OCI-LY7 (cell line): ENCODE data around the gene OTOF. TPM values are rescaled to one million over a fixed set of nuclear protein-coding genes. Genes with fewer than 3 reads are reported as not detected.

Source experiments
- BruUV-seq: library from RNA; stranded (reverse); fragments of 400-500 nt; replicated peaks from 2 replicates; lab custom pipeline; 2021; lab: Mats Ljungman, UMichigan
- CTCF ChIA-PET: fragments of 300-600 bp; sonication (Branson Sonifier 250); formaldehyde crosslinking; loops from one replicate; lab custom pipeline; 2022; ENCODE audit warnings: antibody characterized with exemption; ENCODE audit not compliant: unreplicated experiment; lab: Charles Lee
- POLR2A ChIA-PET: fragments of 300-600 bp; sonication (Branson Sonifier 250); formaldehyde crosslinking; loops from one replicate; lab custom pipeline; 2022; ENCODE audit warnings: antibody characterized with exemption; lab: Charles Lee
- DNase-seq: peaks from one replicate; pipeline ENCODE4 v3.0.0-alpha.2; 2015; ENCODE audit warnings: low spot score
- H2AFZ ChIP-seq: fragments of 200-600 bp; sonication (generic), shearing (Covaris generic); 2 replicates; pipeline ENCODE4 v1.6.1; 2014; ENCODE audit warnings: mild to moderate bottlenecking, antibody characterized with exemption, low read length, moderate library complexity
- H3K27ac ChIP-seq: fragments of 200-600 bp; sonication (generic); 2 replicates; pipeline ENCODE4 v1.5.1; 2014; ENCODE audit warnings: mixed run types, low read depth, mild to moderate bottlenecking, moderate library complexity, low read length, inconsistent platforms; ENCODE audit not compliant: poor library complexity, severe bottlenecking
- H3K36me3 ChIP-seq: fragments of 200-600 bp; sonication (generic); 2 replicates; pipeline ENCODE4 v1.6.1; 2014; ENCODE audit warnings: mild to moderate bottlenecking, antibody characterized with exemption, low read length, moderate library complexity, mixed read lengths; ENCODE audit not compliant: insufficient read depth
- H3K4me1 ChIP-seq: fragments of 200-600 bp; sonication (generic); 2 replicates; pipeline ENCODE4 v1.5.1; 2014; ENCODE audit warnings: mild to moderate bottlenecking, low read length; ENCODE audit not compliant: insufficient read depth, poor library complexity, severe bottlenecking
- H3K4me2 ChIP-seq: fragments of 200-600 bp; sonication (generic); 2 replicates; pipeline ENCODE4 v1.6.1; 2014; ENCODE audit warnings: mild to moderate bottlenecking, low read length
- H3K4me3 ChIP-seq: fragments of 200-600 bp; sonication (generic); 2 replicates; pipeline ENCODE4 v1.5.1; 2014; ENCODE audit warnings: mild to moderate bottlenecking, low read depth, low read length; ENCODE audit not compliant: poor library complexity, severe bottlenecking
- H3K79me2 ChIP-seq: fragments of 200-600 bp; sonication (generic); 2 replicates; pipeline ENCODE4 v1.6.1; 2016; ENCODE audit warnings: low read depth, mild to moderate bottlenecking, low read length, moderate library complexity, mixed read lengths; ENCODE audit not compliant: insufficient read depth
- H3K9me2 ChIP-seq: fragments of 200-600 bp; sonication (generic); 2 replicates; pipeline ENCODE4 v1.6.1; 2016; ENCODE audit warnings: mild to moderate bottlenecking, low read length, mixed read lengths; ENCODE audit not compliant: insufficient read depth
- H3K9me3 ChIP-seq: fragments of 200-600 bp; sonication (generic); 2 replicates; pipeline ENCODE4 v1.6.1; 2014; ENCODE audit warnings: mild to moderate bottlenecking, mixed run types, low read length, mixed read lengths
- H4K20me1 ChIP-seq: fragments of 200-600 bp; sonication (generic); 2 replicates; pipeline ENCODE4 v1.6.1; 2014; ENCODE audit warnings: mild to moderate bottlenecking, antibody characterized with exemption, low read length, moderate library complexity, mixed read lengths; ENCODE audit not compliant: insufficient read depth
- EZH2phosphoT487 ChIP-seq: fragments of 200-600 bp; sonication (generic); IDR thresholded peaks from 2 replicates; pipeline ENCODE4 v1.6.1; 2018; ENCODE audit warnings: low read depth, borderline replicate concordance, mild to moderate bottlenecking, mixed run types, antibody characterized with exemption, low read length, moderate library complexity, mixed read lengths
- intact Hi-C: fragments of 100-400 bp; cut with micrococcal nuclease; formaldehyde crosslinking; loops from one replicate; pipeline ENCODE4 v1.10.0; 2022; ENCODE audit not compliant: unreplicated experiment
- total RNA-seq, 2 experiments: library from RNA; depleted of rRNA in 1 of 2; stranded (reverse); fragments of >200 nt in 1 of 2; shearing (Covaris generic) in 1 of 2; gene quantifications; 2 replicates each; pipeline ENCODE4 v1.2.3, GENCODE V29; 2014 to 2022
- TF ChIP-seq, protein P1 (sequence below): fragments of 200-600 bp; sonication (generic); conservative IDR thresholded peaks from 2 replicates; pipeline ENCODE4 v1.5.1; 2014; ENCODE audit warnings: mild to moderate bottlenecking, antibody characterized with exemption, low read length, moderate library complexity, mixed read lengths

Gene OTOF
- total RNA-seq, 2 experiments from 2014 or later: not detected

DNA sequence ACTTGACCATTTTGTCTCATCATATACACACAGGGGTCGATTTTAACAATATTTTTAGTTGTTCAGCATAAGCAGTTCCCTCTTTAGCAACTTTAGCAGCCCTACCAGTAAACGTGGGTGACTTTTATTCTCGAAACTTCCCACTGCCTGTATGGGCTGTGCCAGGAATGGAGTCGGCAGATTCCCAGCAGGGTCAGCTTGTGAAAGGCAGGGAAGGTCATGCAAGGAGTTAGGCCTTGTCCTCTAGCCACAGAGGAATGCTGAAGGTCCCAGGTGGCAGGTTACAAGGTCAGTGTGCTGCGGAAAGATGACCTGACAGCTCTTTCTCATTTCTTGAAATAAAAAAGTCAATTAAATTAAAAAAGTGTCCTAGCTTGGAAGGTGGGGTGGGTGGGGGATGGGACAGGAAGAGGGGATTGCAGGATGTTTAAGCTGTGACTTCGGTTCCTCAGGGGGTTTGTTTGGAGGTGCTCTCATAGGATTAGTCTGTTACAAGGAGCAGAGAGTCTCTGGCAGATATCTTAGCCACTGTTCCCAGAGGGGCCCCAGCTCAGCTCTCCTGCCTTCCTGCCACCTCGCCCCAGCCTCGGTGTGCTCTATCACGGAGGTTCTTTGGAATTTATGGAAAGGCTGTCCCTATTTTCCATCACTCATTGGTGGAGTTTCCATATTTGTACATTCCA, 54.8 kb downstream of the OTOF start:
- Histone ChIP-seq H3K4me1 (no peaks in the 10 kb centered on the region), H3K4me2 (no peak overlapping the region), H3K9me3 (no peaks in the 10 kb centered on the region), H4K20me1 (no peaks in the 10 kb centered on the region), H3K36me3 (no peaks in the 10 kb centered on the region), H3K9me2 (no peaks in the 10 kb centered on the region), H2AFZ (no peak overlapping the region), H3K79me2 (no peaks in the 10 kb centered on the region), H3K27ac (no peak overlapping the region), H3K4me3 (no peak overlapping the region)
- CTCF ChIA-PET: no interaction called here
- intact Hi-C loops: no loop called here
- POLR2A ChIA-PET: interaction anchor here (0.6 kb wide), 2 partner anchors 26 to 824 kb away, joined by 3 read pairs; no protein-coding TSS in a partner anchor
- no TSS peak for BruUV-seq
- DNase-seq: no peak
- TF ChIP-seq EZH2phosphoT487: no peak
- TF ChIP-seq, protein P1, sequence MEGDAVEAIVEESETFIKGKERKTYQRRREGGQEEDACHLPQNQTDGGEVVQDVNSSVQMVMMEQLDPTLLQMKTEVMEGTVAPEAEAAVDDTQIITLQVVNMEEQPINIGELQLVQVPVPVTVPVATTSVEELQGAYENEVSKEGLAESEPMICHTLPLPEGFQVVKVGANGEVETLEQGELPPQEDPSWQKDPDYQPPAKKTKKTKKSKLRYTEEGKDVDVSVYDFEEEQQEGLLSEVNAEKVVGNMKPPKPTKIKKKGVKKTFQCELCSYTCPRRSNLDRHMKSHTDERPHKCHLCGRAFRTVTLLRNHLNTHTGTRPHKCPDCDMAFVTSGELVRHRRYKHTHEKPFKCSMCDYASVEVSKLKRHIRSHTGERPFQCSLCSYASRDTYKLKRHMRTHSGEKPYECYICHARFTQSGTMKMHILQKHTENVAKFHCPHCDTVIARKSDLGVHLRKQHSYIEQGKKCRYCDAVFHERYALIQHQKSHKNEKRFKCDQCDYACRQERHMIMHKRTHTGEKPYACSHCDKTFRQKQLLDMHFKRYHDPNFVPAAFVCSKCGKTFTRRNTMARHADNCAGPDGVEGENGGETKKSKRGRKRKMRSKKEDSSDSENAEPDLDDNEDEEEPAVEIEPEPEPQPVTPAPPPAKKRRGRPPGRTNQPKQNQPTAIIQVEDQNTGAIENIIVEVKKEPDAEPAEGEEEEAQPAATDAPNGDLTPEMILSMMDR: no peak

DNA sequence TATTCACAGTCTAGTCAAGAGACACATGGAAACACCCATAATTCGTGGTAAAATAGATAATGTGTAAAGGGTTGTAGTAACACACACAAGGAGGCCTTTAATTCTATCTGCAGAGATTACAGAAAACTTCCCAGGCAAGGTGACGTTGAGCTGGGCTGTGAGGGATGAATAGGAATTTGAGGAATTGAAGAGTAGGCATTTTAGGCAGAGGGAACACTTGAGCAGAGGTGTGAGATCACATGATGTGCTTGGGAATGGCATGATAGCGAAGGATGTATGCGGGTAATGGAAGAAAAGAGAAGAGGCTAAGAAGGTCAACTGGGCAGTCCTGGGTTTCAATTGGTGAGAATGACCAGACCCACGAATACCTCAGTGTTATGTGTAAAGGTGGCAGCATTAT, 56.0 kb downstream of the OTOF start:
- no peaks in the 10 kb centered on the region for H3K9me2 ChIP-seq
- TF ChIP-seq, protein P1: no peak
- TF ChIP-seq EZH2phosphoT487: no peak
- no peaks in the 10 kb centered on the region for H4K20me1 ChIP-seq
- no peaks in the 10 kb centered on the region for H3K4me1 ChIP-seq
- ChIA-PET CTCF (no interaction called here), POLR2A (interaction anchor here (1.6 kb wide), 1 partner anchor 11 kb away, joined by 16 read pairs; no protein-coding TSS in a partner anchor)
- H3K4me3 ChIP-seq: no peak overlapping the region
- H3K27ac ChIP-seq: no peak overlapping the region
- intact Hi-C loops: no loop called here
- H3K9me3 ChIP-seq: no peaks in the 10 kb centered on the region
- H3K4me2 ChIP-seq: no peak overlapping the region
- no peaks in the 10 kb centered on the region for H3K79me2 ChIP-seq
- no peak for DNase-seq
- no peaks in the 10 kb centered on the region for H3K36me3 ChIP-seq
- no TSS peak for BruUV-seq
- no peak overlapping the region for H2AFZ ChIP-seq

DNA sequence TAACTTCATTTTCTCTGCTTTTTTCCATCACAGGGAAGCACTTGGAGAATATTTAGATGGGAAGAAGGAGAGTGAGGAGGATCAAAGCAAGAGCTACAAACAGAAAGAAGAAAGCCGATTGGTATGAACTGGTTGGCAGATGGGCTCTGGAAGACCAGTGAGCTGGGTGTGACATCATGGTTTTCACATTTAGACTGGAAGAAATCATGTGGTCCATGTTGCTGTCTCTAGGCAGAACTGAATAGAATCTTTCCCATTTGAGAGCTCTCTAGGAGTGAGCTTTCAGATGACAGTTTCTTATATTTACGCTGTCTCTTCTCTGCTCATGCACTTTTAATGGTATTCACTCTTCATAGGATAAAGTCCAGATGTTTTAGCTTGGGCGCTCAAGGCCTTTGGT, 63.6 kb downstream of the OTOF start:
- DNase-seq: no peak
- no peaks in the 10 kb centered on the region for H3K9me2 ChIP-seq
- H3K4me3 ChIP-seq: no peak overlapping the region
- H3K27ac ChIP-seq: no peak overlapping the region
- no peaks in the 10 kb centered on the region; the same call in 1 of the 2 replicates for H4K20me1 ChIP-seq
- intact Hi-C loops: no loop called here
- no peaks in the 10 kb centered on the region for H3K4me1 ChIP-seq
- no peaks in the 10 kb centered on the region for H3K9me3 ChIP-seq
- H3K4me2 ChIP-seq: no peak overlapping the region
- H3K79me2 ChIP-seq: no peaks in the 10 kb centered on the region
- TF ChIP-seq, protein P1: no peak
- no peak for TF ChIP-seq EZH2phosphoT487
- POLR2A ChIA-PET: interaction anchor here (1.2 kb wide), 1 partner anchor 245 kb away, joined by 3 read pairs; no protein-coding TSS in a partner anchor
- BruUV-seq: no TSS peak
- no peak overlapping the region for H2AFZ ChIP-seq
- CTCF ChIA-PET: no interaction called here
- H3K36me3 ChIP-seq: no peaks in the 10 kb centered on the region
